SU-DHL-6 (cell line): ENCODE measurements around the gene SRSF4.

ENCODE experiments used
- CTCF ChIP-seq: fragments of 200-600 bp; sonication (generic); IDR thresholded peaks from one replicate; pipeline ENCODE4 v1.5.1; 2017; ENCODE audit warnings: antibody characterized with exemption, mild to moderate bottlenecking, low read length, moderate library complexity; ENCODE audit not compliant: insufficient read depth, poor library complexity, severe bottlenecking
- EZH2phosphoT487 ChIP-seq: fragments of 200-600 bp; sonication (generic), shearing (Covaris generic); conservative IDR thresholded peaks from 2 replicates; pipeline ENCODE4 v1.6.1; 2018; ENCODE audit warnings: mild to moderate bottlenecking, antibody characterized with exemption, low read length, moderate library complexity, mixed read lengths

- no peak for TF ChIP-seq CTCF
- no peak for TF ChIP-seq EZH2phosphoT487
Measured at GRCh38 chr1:29129916-29130315, 51.8 kb downstream of the SRSF4 start.
